GM20431 (cell line): Measurements from ENCODE around the gene C10orf95.
"Not testable (repeated sequence)": the region's sequence is repeated elsewhere in the genome, so short reads cannot be mapped to it uniquely, and the experiment has no call there.

Experiments
- in situ Hi-C: fragments of 300-500 bp; cut with MseI, MboI; formaldehyde crosslinking; loops from one replicate; pipeline ENCODE4 v1.15.0; 2020; ENCODE audit warnings: low sequenced_read_pairs; ENCODE audit not compliant: unreplicated experiment

C10orf95 gene

DNA sequence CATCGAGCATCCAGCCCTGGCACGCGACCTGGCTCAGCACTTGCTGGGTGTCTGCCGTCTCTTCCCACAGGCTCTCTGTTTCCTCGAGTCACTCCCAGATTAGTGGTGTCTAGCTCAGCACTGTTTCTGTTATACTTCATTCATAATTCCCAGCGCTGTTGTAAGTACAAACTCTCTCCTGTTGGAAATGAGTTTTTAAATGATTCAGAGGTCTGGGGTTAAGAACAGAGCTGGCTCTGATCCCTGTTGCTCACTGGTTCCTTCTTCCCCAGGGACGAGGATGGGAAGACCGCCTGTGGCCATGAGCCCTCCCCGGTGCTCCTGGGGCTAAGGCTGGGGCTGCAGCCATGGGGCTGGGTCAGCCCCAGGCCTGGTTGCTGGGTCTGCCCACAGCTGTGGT is 17.3 kb upstream of the C10orf95 start:
- in situ Hi-C loops, result no loop called here

DNA sequence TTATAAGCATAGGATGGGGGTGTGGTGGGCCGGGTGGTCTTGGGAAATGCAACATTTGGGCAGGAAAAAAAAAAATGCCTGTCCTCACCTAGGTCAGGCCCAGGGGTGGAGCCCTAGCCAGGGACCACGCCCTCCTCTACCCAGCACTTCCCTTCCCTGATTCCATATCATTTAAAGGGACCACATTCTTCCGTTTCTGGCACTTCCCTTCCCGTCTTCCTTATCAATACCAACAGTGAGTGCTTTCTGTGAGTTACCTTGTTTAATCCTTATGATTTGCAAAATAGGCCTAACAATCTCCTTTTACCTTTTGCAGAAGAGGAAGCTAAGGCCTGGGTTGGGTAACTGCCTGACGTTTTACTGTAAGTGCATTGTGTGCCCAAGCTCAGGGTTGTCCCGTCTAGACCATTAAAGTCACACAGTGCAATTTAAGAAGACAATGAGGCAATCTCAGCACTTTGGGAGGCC is 16.7 kb upstream of the C10orf95 start:
- in situ Hi-C loops, result no loop called here

DNA sequence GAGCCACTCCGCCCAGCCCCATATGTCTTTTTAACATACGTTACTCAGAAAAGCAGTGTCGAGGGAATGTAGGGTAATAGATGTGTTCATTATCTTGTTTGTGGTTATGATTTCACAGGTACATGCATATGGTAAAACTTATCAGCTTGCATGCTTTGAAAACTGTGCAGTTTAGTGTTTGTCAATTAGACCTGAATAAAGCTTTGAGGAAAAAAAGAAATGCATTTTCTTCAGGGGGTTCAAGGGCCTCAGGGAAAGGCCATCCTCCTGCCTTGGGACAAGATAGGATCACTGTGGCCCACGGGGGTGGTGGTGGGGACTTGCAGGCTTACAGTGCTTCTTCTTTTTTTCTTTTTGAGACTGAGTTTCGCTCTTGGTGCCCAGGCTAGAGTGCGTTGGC is 16.0 kb upstream of the C10orf95 start:
- in situ Hi-C loops, result no loop called here

DNA sequence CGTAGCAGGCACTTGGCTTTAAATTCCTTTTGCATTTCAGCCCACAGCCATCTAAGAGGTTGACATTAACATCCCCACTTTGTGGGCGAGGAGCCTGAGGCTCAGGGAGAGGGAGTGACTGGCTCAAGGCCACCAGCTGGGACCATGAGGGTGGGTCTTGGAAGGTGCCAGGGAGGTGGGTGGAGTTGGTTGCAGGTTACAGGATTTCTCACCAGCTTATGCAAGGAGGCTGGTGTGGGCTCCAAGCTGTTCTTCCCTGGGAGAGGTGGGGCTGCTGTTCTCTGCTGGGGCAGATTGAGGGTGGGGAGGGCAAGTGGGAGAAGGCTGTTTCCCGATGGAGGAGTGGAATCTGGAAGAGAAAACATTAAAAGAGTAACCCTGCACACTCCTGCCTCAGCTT is 14.1 kb upstream of the C10orf95 start:
- in situ Hi-C loops, result no loop called here

DNA sequence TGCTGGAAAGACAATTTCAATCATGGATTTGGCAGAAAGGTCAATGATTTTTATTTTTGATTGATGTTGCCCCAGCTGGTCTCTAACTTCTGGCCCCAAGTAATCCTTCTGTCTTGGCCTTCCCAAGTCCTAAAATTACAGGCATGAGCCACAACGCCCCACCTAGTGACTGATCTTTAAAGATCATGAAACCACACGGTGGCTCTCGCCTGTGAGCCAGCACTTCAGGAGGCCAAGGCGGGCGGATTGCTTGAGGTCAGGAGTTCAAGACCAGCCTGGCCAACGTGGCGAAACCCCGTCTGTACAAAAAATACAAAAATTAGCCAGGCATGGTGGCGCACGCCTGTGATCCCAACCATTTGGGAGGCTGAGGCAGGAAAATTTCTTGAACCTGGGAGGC is 12.6 kb upstream of the C10orf95 start:
- in situ Hi-C loops, result no loop called here

DNA sequence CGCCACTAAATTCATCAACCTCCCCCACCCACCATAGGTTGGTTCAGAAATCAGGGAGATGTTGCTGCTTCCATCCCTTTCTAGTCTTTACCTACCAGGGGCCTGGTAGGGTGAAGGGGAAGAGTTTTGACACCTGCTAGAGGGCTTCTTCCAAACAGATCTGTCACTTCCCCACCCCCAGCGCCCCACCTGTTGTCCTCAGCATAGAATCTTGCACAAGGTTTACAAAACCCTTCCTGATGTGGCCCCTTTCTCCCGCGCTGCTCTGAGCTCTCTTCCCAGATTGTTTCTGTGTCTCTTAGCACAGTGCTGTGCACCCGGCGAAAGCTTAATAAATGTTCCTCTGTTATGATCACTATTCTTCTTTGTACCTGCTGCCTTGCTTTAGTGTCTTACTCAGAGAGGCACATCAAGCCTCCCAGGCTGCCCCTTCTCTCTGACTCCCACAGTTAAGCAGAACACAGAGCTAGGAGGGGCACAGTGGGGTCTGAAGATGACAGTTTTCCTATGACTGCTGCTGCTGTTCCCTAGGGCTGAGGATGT is 11.2 kb upstream of the C10orf95 start:
- in situ Hi-C loops, result no loop called here

DNA sequence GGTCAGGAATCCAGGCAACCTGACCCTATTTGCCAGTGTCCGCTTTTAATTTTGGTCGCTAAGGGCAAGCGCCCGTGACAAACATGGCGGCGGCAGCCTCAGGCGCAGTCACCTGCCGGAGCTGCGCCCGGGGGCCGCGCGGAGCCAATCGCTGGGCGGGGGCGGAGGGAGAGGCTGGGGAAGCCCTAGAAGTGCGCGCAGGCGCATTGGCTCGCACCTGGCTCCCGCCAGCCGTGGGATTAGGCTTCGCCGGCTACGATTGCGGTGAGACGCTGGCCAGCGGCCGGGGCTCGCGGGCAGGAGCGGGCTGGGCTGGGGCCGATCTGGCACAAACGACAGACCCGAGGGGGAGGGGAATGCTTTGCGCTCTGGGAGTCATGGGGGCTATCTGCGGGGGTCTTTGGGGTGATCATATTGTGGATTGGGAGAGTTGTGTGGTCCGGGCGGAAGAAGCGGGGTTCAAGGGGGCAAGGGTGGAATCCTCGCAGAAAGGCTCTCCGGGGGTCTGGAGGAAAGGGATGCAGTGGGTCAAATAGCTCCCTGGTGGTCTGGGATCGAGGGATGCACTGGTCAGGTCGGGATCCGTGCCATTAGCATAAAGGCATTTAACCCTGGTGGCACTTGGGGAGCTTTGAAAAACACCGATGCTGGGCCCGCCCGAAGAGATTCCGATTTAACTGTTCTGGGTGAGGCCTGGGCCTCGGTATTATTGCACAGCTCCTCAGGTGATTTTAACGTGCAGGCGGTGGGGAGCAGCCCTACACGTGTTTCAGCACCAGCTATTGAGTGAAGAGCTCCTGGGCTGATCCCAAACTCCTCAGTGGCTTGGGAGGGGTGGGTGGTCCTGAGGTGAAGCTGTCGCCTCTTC is 10.1 kb upstream of the C10orf95 start:
- in situ Hi-C loops, result no loop called here

DNA sequence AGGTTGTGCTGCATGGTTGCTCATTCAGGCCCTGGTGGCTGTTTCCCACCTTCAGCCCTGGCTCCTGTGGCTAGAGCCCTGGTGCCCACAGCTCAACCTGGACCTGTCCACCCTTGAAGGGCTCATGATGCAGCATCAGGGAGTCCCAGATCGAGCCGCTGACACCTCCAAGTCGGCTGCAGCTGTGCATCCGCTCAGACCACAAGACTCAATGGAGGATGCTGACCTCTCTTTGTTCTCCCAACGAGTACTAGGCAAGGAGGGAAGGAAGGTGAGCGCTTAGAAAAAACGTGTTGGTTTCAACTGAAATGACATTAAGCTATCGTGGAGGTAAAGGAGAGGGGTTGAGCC is 9.5 kb upstream of the C10orf95 start:
- in situ Hi-C loops, result no loop called here

DNA sequence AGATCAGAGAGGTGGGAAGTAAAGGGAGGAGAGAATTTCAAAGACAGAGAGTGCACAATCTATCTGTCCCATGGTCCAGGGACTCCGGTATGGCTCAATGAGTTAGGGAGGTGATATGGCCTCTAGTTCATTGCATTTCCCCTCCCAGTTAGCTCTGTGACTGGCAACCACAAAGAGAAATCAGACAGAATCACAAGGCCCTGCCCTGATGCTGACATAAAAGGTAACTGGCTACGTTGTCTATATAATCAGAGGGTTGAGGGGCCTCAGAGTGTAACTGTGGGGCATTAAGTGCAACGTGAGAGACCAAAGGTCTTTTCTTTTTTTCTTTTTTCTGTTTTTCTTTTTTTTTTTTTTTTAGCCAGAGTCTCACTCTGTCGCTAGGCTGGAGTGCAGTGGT is 7.3 kb upstream of the C10orf95 start:
- in situ Hi-C loops, result no loop called here

DNA sequence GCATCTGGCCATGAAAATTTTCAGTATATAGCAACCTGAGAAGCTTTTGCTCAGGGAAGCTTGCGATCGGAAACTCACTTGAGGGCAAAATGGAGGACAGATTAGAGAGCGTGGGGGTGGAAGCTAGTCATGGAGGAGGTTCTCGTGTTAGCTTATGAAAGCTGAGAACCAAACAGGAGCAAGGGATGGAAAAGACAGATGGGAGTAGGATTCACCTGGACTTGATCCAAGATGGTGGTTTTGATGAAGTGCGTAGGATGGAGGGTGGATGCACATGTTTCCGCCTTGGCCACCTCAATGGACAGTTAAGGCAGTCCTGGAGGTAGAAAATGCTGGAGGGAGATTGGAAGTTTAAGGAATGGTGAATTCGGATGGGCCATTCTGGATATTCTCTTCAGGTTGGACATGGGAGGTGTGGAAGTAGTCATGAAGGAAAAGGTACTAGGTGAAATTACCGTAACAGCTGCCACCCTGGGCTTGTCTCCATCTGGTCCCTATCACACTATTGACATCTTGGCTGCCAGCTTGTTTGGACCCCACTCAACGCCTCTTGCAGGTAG is 6.3 kb upstream of the C10orf95 start:
- in situ Hi-C loops, result no loop called here

DNA sequence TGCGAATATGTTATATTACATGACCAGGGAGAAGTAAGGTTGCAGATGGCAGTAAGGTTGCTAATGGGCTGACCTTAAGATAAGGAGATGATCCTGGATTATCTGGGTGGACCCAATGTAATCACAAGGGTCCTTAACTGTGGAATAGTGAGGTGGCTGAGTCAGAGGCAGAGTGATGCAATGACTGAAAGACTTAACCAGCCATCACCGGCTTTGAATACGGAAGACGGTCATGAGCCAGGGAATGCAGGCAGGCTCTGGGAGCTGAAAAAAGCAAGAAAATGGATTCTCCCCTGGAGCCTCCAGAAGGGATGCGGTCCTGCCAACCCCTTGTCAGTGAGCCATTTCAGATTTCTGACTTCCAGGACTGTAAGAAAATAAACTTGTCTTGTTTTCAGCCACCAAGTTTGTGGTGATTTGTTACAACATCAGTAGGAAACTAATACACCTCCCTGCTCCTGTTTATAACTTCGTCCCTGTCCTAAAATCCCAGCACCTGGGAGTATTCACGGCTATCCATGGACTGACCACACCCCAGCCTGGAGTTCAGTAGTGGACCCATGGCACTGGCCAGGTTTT is 4.6 kb upstream of the C10orf95 start:
- in situ Hi-C loops, result no loop called here

DNA sequence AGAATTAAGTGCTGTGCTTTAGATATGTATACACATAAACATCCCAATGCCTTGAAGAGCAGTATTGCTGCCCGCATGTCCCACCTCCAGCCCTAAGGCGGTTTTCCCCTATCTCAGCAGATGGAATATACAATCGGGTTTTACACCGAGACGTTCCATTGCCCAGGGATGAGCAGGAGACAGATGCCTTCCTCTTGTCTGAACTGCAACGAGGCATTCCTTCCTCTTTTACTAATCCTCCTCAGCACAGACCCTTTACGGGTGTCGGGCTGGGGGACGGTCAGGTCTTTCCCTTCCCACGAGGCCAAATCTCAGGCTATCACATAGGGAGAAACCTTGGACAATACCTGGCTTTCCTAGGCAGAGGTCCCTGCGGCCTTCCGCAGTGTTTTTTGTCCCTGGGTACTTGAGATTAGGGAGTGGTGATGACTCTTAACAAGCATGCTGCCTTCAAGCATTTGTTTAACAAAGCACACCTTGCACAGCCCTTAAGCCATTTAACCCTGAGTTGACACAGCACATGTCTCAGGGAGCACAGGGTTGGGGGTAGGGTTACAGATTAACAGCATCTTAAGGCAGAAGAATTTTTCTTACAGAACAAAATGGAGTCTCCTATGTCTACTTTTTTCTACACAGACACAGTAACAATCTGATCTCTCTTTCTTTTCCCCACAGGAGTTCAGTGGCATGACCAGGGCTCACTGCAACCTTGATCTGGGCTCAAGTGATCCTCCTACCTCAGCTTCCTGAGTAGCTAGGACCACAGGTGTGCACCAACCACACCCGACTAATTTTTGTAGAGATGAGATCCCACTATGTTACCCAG is 3.5 kb upstream of the C10orf95 start:
- in situ Hi-C loops, result not testable (repeated sequence)

DNA sequence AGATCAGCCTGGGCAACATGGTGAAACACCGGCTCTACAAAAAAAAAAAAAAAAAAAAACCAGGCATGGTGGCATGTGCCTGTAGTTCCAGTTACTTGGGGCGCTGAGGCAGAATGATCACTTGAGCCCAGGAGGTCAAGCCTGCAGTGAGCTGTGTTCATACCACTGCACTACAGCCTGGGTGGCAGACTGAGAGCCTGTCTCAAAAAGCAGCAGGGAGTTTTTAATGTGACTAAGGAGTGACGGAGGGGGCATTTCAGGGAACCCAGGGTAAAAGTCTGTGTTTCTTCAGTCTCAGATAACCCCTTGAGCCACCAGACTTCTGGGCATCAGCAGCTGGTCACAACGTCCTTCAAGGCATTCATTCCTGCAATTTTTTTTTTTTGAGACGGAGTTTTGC is 2.2 kb upstream of the C10orf95 start:
- in situ Hi-C loops, result no loop called here

DNA sequence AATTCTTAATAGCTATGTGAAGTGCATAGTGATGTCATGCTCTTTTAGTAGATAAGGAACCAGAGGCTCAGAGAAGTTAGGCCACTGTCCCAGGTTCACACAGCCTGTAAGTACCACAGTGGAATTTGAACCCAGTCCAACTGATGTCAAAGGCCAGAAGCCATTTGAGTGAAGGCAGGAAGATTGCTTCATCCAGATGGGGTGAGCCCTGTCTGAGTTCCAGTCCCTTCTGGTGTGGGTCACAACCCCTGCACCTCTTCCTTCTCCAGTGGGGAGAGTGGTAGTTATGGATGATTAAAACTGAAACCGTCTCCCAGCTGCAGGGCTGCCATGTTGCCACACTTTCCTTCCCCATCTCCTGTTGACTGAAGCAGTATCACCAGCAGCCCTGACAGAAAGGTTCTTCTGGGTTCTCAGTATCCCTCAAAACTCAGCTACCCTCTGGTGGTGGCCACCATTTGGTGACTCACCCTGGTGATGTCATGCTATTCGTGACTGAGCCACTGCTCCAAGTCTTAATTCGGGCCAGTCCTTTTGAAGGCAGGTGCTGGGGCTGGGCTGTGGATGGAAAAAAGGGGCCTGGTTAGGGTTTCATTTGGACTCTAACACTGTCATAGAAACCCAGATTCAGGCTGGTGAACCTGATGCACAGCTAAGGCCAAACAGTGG is 1.5 kb upstream of the C10orf95 start:
- in situ Hi-C loops, result no loop called here

DNA sequence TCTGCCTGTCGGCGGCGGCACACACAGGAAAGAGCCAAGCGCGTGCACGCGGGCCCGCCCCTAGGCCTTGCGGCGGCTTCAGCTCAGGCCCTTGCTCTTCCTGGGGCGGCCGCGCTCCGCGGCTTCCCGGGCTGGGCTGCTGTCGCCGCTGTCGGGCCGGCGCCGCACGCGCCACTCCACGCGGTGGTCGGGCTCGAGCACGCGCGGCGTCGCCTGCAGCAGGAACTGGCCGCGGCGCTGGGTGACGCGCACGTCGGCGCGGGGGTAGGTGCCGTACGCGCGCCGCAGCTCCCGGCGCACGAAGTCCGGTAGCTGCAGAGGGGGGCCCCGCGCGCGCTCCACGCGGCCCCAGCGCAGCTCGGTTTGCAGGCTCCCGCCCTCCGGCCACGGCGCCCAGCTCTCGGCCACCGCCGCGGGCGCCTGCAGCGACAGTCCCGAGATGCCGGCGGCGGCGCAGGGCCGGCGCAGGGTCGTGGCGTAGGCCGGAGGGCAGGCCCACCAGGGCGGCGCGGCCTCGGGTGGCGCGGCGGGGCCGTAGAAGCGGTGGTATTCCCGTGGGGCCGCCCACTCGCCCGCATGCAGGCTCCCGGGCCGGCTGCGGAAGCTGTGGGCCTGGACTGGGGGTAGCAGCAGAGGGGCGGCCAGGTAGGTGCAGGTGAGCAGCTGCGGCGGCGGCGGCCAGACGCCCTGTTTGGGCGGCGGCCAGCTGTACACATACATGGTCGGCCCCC is 804 bp downstream of the C10orf95 start:
- in situ Hi-C loops, result no loop called here

DNA sequence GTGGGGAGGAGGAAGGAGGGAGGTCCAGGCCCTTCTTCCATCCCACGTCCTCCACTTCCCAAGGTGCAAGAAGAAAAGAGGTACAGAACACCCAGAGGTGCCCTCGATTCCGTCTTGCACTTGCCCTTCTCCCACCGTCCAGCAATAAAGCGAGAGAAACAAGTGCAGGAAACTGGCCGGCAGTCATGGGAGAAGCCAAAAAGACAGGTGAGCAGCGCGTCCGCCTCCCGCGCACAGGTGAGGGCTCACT is 1.3 kb downstream of the C10orf95 start:
- in situ Hi-C loops, result no loop called here

DNA sequence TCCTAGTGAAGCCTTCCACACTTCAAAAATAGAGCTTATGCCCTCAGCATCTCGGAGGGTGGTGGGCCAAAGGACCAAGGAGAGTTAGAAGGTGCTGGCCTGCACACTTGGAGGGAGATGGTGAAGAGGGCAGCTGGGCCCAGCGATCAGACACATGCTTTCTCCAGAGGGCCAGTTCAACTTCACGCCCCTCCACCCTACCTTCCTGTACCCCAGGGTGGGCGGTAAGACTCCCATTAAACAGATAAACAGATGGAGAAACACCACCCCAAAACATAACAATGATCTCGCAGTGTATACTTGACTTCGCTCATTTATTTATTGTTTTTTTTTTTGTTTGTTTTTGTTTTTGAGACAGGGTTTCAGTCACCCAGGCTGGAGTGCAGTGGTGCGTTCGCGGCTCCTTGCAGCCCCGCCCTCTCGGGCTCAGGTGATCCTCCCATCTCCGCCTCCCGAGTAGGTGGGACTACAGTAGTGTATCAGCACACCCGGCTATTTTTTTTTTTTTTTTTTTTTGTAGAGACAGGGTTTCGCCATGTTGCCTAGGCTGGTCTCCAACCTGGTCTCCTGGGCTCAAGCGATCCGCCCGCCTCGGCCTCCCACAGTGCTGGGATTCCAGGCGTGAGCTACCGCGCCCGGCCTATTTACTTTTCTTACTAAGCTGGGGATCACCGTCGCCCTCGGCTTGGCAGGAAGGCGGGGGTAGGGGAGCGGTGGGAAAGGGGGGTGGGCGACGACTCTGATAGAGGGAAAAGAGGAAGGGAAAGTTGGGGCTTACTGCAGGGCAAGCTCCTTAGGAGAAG is 1.8 kb downstream of the C10orf95 start:
- in situ Hi-C loops, result no loop called here

DNA sequence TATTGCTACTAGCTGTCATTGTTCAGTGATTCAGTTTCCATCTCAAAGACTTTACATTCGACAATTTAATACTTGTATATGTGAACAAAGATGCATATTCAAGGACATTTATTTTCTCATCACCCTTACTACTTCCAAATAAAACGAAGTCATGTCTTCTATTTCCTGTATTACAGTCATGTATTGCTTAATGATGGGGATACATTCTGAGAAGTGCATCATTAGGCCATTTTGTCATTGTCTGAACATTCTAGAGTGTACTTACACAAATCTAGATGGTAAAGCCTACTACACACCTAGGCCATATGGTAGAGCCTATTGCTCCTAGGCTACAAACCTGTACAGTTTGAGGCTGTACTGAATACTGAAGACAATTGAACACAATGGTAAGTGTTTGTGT is 6.5 kb downstream of the C10orf95 start:
- in situ Hi-C loops, result no loop called here

DNA sequence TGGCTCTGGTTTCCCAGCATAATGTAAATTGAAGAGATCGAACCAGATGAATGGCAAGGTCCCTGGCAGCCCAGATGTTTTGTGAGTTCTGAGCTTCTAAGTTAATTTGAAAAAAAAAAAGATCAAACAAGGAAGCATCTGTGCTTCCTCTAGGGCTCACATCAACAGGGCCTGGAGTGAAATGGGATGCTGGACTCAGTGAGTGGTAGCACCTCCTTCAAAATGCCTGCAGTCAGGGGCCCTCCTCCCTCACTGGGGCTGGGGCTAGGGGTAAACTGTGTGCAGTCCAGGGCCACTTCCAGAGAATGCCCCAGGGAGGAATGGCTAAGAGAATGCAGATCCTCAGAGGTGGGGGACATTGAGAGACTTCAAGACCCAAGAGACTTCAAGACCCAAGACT is 13.0 kb downstream of the C10orf95 start:
- in situ Hi-C loops, result no loop called here
